OCI-LY3 (cell line): ENCODE measurements around the gene GJA4.

Experiments used
- H2AFZ ChIP-seq: fragments of 200-600, 300-600 bp; shearing (Covaris generic); 2 replicates; pipeline ENCODE4 v1.6.0; 2014; ENCODE audit warnings: antibody characterized with exemption, low read depth, low read length
- H3K27ac ChIP-seq: fragments of 200-600, 300-600 bp; sonication (generic); 2 replicates; pipeline ENCODE4 v1.5.1; 2014; ENCODE audit warnings: mild to moderate bottlenecking, low read length, moderate library complexity, mixed read lengths
- H3K27me3 ChIP-seq: fragments of 200-600, 300-600 bp; sonication (generic); 2 replicates; pipeline ENCODE4 v1.6.1; 2014; ENCODE audit warnings: low read depth, low read length, mixed read lengths
- H3K36me3 ChIP-seq: fragments of 200-600, 300-600 bp; sonication (generic); replicated peaks from 2 replicates; pipeline ENCODE3; 2014; ENCODE audit warnings: low read depth, low read length, mixed read lengths
- H3K4me1 ChIP-seq: fragments of 300-600, 200-600 bp; sonication (generic); 2 replicates; pipeline ENCODE4 v1.6.1; 2014; ENCODE audit warnings: low read length, mixed read lengths
- H3K4me2 ChIP-seq: fragments of 200-600, 300-600 bp; sonication (generic); 2 replicates; pipeline ENCODE4 v1.6.1; 2014; ENCODE audit warnings: low read length, mixed read lengths
- H3K4me3 ChIP-seq: fragments of 300-600, 200-600 bp; sonication (generic); 2 replicates; pipeline ENCODE4 v1.5.1; 2014; ENCODE audit warnings: antibody characterized with exemption, mild to moderate bottlenecking, low read length, moderate library complexity
- H3K79me2 ChIP-seq: fragments of 300-600, 200-600 bp; shearing (Covaris generic); 2 replicates; pipeline ENCODE4 v1.6.1; 2014; ENCODE audit warnings: mild to moderate bottlenecking, low read length, mixed read lengths
- H3K9ac ChIP-seq: fragments of 300-600, 200-600 bp; shearing (Covaris generic); 2 replicates; pipeline ENCODE4 v1.6.0; 2014; ENCODE audit warnings: mild to moderate bottlenecking, low read length, moderate library complexity
- H3K9me3 ChIP-seq: fragments of 200-600, 300-600 bp; shearing (Covaris generic); 2 replicates; pipeline ENCODE4 v1.6.1; 2014; ENCODE audit warnings: low read length, mixed read lengths; ENCODE audit not compliant: insufficient read depth
- H4K20me1 ChIP-seq: fragments of 200-600, 300-600 bp; sonication (generic); 2 replicates; pipeline ENCODE4 v1.6.1; 2016; ENCODE audit warnings: low read length, mixed read lengths; ENCODE audit not compliant: insufficient read depth
- CTCF ChIP-seq: fragments of 200-600, 300-600 bp; sonication (generic); IDR thresholded peaks from 2 replicates; pipeline ENCODE4 v1.5.1; 2014; ENCODE audit warnings: antibody characterized with exemption, low read length, low read depth
- EZH2phosphoT487 ChIP-seq: fragments of 200-600 bp; shearing (Covaris generic); IDR thresholded peaks from 2 replicates; pipeline ENCODE4 v1.6.1; 2018; ENCODE audit warnings: antibody characterized with exemption, mixed run types, low read depth

Gene GJA4

GRCh38 chr1:34794001-34794789, 1.4 kb downstream of the GJA4 start:
- Histone ChIP-seq H3K4me1 (no peaks in the 10 kb centered on the region), H2AFZ (no peak overlapping the region), H3K9ac (no peak overlapping the region), H3K4me2 (no peak overlapping the region), H3K27me3 (no peaks in the 10 kb centered on the region), H3K4me3 (no peak overlapping the region), H3K36me3 (no peaks in the 10 kb centered on the region), H4K20me1 (no peaks in the 10 kb centered on the region), H3K9me3 (no peaks in the 10 kb centered on the region), H3K79me2 (no peaks in the 10 kb centered on the region), H3K27ac (no peak overlapping the region)
- TF ChIP-seq EZH2phosphoT487 (no peak), CTCF (no peak)

DNA sequence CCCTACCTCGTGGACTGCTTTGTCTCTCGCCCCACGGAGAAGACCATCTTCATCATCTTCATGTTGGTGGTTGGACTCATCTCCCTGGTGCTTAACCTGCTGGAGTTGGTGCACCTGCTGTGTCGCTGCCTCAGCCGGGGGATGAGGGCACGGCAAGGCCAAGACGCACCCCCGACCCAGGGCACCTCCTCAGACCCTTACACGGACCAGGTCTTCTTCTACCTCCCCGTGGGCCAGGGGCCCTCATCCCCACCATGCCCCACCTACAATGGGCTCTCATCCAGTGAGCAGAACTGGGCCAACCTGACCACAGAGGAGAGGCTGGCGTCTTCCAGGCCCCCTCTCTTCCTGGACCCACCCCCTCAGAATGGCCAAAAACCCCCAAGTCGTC, 2.0 kb downstream of the GJA4 start:
- H3K9me3 ChIP-seq, result no peaks in the 10 kb centered on the region
- no peaks in the 10 kb centered on the region for H3K27me3 ChIP-seq
- no peaks in the 10 kb centered on the region for H3K79me2 ChIP-seq
- H3K9ac ChIP-seq, result no peak overlapping the region
- no peaks in the 10 kb centered on the region for H3K4me1 ChIP-seq
- H3K4me3 ChIP-seq, result no peak overlapping the region
- TF ChIP-seq EZH2phosphoT487 (no peak), CTCF (no peak)
- no peak overlapping the region for H3K27ac ChIP-seq
- no peak overlapping the region for H3K4me2 ChIP-seq
- H3K36me3 ChIP-seq, result no peaks in the 10 kb centered on the region
- no peaks in the 10 kb centered on the region for H4K20me1 ChIP-seq
- H2AFZ ChIP-seq, result no peak overlapping the region

DNA sequence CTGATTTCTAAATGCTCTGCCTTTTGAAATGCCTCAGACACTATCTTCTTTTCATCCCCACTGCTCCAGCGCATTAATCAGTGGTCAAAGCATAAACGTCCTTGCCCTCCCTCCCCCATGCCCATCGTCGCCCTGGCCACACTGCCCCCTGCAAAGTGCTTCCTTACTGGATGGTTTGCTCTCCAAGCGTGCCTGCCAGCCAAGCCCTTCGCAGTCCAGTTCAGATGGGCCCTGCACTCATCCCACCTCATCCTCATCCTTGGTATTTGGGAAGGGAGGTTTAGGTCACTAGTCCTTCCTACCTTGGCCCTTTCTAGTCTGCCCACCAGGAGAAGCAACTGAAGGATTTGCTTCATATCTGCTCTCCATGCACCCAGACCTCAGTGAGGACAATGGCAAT, 3.1 kb downstream of the GJA4 start:
- Histone ChIP-seq H2AFZ (no peak overlapping the region), H3K9me3 (no peaks in the 10 kb centered on the region)
- TF ChIP-seq EZH2phosphoT487 (no peak), CTCF (no peak)

GRCh38 chr1:34796990-34797389, 4.2 kb downstream of the GJA4 start:
- no peak overlapping the region for H2AFZ ChIP-seq
- H3K79me2 ChIP-seq, result no peaks in the 10 kb centered on the region
- H3K27me3 ChIP-seq, result no peaks in the 10 kb centered on the region
- H3K9me3 ChIP-seq, result no peaks in the 10 kb centered on the region
- no peak overlapping the region for H3K27ac ChIP-seq
- no peaks in the 10 kb centered on the region for H3K36me3 ChIP-seq
- H3K4me3 ChIP-seq, result no peak overlapping the region
- H3K4me2 ChIP-seq, result no peak overlapping the region
- H4K20me1 ChIP-seq, result no peaks in the 10 kb centered on the region
- H3K4me1 ChIP-seq, result no peaks in the 10 kb centered on the region
- TF ChIP-seq EZH2phosphoT487 (no peak), CTCF (no peak)
- H3K9ac ChIP-seq, result no peak overlapping the region

More for the DNA sequence above, 3.1 kb downstream of the GJA4 start:
- Histone ChIP-seq H3K4me3 (no peak overlapping the region), H3K9ac (no peak overlapping the region), H3K36me3 (no peaks in the 10 kb centered on the region), H3K4me2 (no peak overlapping the region), H3K79me2 (no peaks in the 10 kb centered on the region), H4K20me1 (no peaks in the 10 kb centered on the region), H3K27me3 (no peaks in the 10 kb centered on the region), H3K4me1 (no peaks in the 10 kb centered on the region), H3K27ac (no peak overlapping the region)
